Heart left ventricle (tissue), 16 donors: ENCODE data around the gene PMVK. TPM values are rescaled to one million over a fixed set of nuclear protein-coding genes. Genes with fewer than 3 reads are reported as not detected.

Experiments
- ATAC-seq, 4 donors: fragments of 200-7000 bp; cut with Tn5 transposase; one replicate each; pipeline ENCODE4 v1.9.1; 2020 to 2022; ENCODE audit warnings: moderate library complexity in 4 of 4, mild to moderate bottlenecking in 3 of 4, moderate number of reproducible peaks in 1 of 4
- DNase-seq, 5 donors: peaks; one replicate each; pipeline ENCODE4 v3.0.0-alpha.2; 2020
- H3K27ac ChIP-seq, 12 donors: fragments of 200-600 bp; sonication (generic) in 4 of 12; one replicate each; pipeline versions ENCODE4 v1.5.0 to v1.8.0; 2016 to 2022; ENCODE audit warnings: mild to moderate bottlenecking in 2 of 12
- H3K27me3 ChIP-seq, 9 donors: fragments of 200-600 bp; sonication (generic) in 2 of 9; one replicate each; pipeline versions ENCODE4 v1.5.1 to v1.8.0; 2016 to 2022; ENCODE audit warnings: mild to moderate bottlenecking in 3 of 9
- H3K36me3 ChIP-seq, 9 donors: fragments of 200-600 bp; sonication (generic) in 2 of 9; one replicate each; pipeline versions ENCODE4 v1.5.0 to v1.8.0; 2018 to 2022; ENCODE audit warnings: mild to moderate bottlenecking in 2 of 9
- H3K4me1 ChIP-seq, 12 donors: fragments of 200-600 bp; sonication (generic) in 4 of 12; one replicate each; pipeline versions ENCODE4 v1.5.0 to v1.8.0; 2016 to 2022; ENCODE audit warnings: mild to moderate bottlenecking in 3 of 12
- H3K4me3 ChIP-seq, 12 donors: fragments of 200-600 bp; sonication (generic) in 4 of 12; one replicate each; pipeline versions ENCODE4 v1.5.0 to v1.8.0; 2017 to 2022; ENCODE audit warnings: mild to moderate bottlenecking in 9 of 12, moderate library complexity in 4 of 12
- H3K9me3 ChIP-seq, 12 donors: fragments of 200-600 bp; sonication (generic) in 4 of 12; one replicate each; pipeline versions ENCODE4 v1.5.0 to v1.8.0; 2016 to 2022; ENCODE audit warnings: mild to moderate bottlenecking in 1 of 12
- POLR2A ChIP-seq, 2 donors: fragments of 450-650 bp; IDR thresholded peaks; one replicate each; pipeline ENCODE4 v1.6.1; 2017; ENCODE audit warnings: antibody characterized with exemption in 2 of 2, mild to moderate bottlenecking in 2 of 2, moderate library complexity in 2 of 2
- WGBS, 4 donors: extraction: QIAGEN DNeasy Blood & Tissue Kit in 2 of 4; methylation state at CpG; one replicate each; pipeline versions ENCODE4 v1.1.5 to v1.1.7; 2013 to 2018; 5-methylcytosine and 5-hydroxymethylcytosine counted together
- intact Hi-C, 10 donors: fragments of 100-400 bp; cut with DNase I; formaldehyde crosslinking; loops; one replicate each; pipeline versions ENCODE4 v1.11.1 to v1.14.2; 2022
- polyA plus RNA-seq, 2 donors: library from polyadenylated mRNA; stranded (reverse); fragments of 200-250 nt; gene quantifications; one replicate each; pipeline ENCODE4 v1.2.3, GENCODE V29; 2013
- total RNA-seq, 9 donors: library from RNA; depleted of rRNA in 2 of 9; stranded (reverse); fragments of >200 nt in 2 of 9; fragmentation: NEBNext Ultra II Directional in 3 of 9; extraction: Animal tissue kit (Norgen Biotek cat#: 25700) in 3 of 9; gene quantifications; one replicate each; pipeline versions ENCODE4 v1.1.0 to v1.2.4, GENCODE V29; 2016 to 2023
- TF ChIP-seq, protein P1 (sequence below), 12 donors: fragments of 200-600 bp; sonication (generic) in 4 of 12; IDR thresholded peaks; one replicate each; pipeline versions ENCODE4 v1.5.0 to v1.8.0; 2018 to 2022; ENCODE audit warnings: antibody characterized with exemption in 12 of 12, mild to moderate bottlenecking in 5 of 12
- donor health status: ischemic (EF 13 %, LVEDD 7.1; RV severe dilation, severe dysfunction).
- donor health status: healthy with polysubstance abuse.
- donor health status: DM: no; HTN: yes; CAD: no.
- donor health status: DM: no; HTN: no; CAD: no.
- donor health status: ischemic (EF 25% LVEDD 6.9; RV normal size, moderate dysfunction).
- donor health status: ischemic (EF 25% LVEDD 5.7; RV mildly dilated, moderate dysfunction).
- donor health status: healthy.
- donor health status: DM: yes; HTN: yes; CAD: no.
- donor health status: ischemic (EF 35%, LVEDD 5.7; RV mildly dilated, moderate dysfunction).
- donor health status: nonischemic (EF 11% LVEDD 7.7; RV severe dilation, severe dysfunction).
- donor health status: DM: yes; HTN: yes; CAD: no.
- donor health status: PGD.
- donor health status: ischemic (EF 29% LVEDD 5.4; RV normal size, mild dysfunction).
- donor health status: nonischemic (EF 23%, LVEDD 6.1; RV moderate dilation, normal function).

The PMVK gene
- total and polyA plus RNA-seq, 11 donors: 12.8 to 52.1 (median 39.1) TPM

DNA sequence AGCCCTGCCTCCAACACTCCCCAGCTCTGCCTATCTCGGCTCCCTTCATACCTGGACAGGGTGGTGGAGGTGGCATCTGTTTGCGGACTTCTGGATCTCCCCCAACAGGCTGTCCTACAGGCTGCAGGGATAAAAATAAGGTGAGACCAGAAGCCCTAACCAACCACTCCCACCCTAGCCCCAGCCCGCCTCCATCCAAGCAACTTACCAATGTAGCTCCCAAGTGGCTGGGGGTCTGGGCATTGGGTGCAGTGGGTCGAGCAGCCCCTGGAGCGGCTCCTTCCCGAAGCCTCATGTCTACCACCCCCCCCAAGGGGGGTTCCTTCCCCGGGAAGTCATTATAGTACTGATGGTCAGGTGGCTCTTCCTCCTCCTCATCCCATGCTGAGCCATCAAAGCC, 29.6 kb upstream of the PMVK start:
- intact Hi-C loops: loop anchor here in 6 of 10 donors (5.0 to 10.0 kb wide), 6 partner anchors 46 to 119 kb away; partner anchors contain the start of gene EFNA4 (in 1 of the 6)
- H3K4me3 ChIP-seq: no peak overlapping the region
- no peaks in the 10 kb centered on the region for H3K9me3 ChIP-seq
- H3K4me1 ChIP-seq: peaks cover 6 to 63% (median 39%) of the 10 kb centered on the region in 12 donors
- DNase-seq (peak in 1 of 5 donors; percentile 33), ATAC-seq (no peak)
- H3K36me3 ChIP-seq: peaks cover 0 to 68% (median 56%) of the 10 kb centered on the region in 9 donors
- peak overlapping the region in 2 of 12 donors; percentile 58 to 99 for H3K27ac ChIP-seq
- WGBS, 4 donors: 86 to 91% (median 87%) methylated on average over 7 of the region's 7 CpGs
- no peaks in the 10 kb centered on the region for H3K27me3 ChIP-seq
- TF ChIP-seq, protein P1, sequence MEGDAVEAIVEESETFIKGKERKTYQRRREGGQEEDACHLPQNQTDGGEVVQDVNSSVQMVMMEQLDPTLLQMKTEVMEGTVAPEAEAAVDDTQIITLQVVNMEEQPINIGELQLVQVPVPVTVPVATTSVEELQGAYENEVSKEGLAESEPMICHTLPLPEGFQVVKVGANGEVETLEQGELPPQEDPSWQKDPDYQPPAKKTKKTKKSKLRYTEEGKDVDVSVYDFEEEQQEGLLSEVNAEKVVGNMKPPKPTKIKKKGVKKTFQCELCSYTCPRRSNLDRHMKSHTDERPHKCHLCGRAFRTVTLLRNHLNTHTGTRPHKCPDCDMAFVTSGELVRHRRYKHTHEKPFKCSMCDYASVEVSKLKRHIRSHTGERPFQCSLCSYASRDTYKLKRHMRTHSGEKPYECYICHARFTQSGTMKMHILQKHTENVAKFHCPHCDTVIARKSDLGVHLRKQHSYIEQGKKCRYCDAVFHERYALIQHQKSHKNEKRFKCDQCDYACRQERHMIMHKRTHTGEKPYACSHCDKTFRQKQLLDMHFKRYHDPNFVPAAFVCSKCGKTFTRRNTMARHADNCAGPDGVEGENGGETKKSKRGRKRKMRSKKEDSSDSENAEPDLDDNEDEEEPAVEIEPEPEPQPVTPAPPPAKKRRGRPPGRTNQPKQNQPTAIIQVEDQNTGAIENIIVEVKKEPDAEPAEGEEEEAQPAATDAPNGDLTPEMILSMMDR (IDR thresholded peaks at IDR 0.05): no peak
- TF ChIP-seq POLR2A (IDR thresholded peaks at IDR 0.05): no peak

DNA sequence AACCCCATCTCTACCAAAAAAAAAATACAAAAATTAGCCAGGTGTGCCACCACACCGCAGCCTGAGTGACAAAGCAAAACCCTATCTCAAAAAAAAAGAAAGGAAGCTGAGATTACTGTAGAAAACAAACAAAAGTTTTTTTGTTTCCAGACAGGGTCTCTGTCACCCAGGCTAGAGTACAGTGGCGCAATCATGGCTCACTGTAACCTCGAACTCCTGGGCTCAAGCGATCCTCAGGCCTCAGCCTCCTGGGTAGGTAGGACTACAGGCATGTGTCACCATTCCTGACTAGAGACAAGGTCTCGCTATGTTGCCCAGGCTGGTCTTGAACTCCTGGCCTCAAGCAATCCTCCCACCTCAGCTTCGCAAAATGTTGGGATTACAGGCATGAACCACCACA, 27.8 kb upstream of the PMVK start:
- TF ChIP-seq, protein P1 (IDR thresholded peaks at IDR 0.05): no peak
- TF ChIP-seq POLR2A (IDR thresholded peaks at IDR 0.05): no peak
- Histone ChIP-seq H3K27me3 (no peaks in the 10 kb centered on the region), H3K36me3 (peaks cover 0 to 69% (median 60%) of the 10 kb centered on the region in 9 donors), H3K27ac (no peak overlapping the region), H3K9me3 (no peaks in the 10 kb centered on the region), H3K4me1 (peaks cover 0 to 58% (median 32%) of the 10 kb centered on the region in 12 donors), H3K4me3 (no peak overlapping the region)
- ATAC-seq (no peak), DNase-seq (peak in 1 of 5 donors; percentile 22)
- intact Hi-C loops: loop anchor here in 9 of 10 donors (5.0 to 10.0 kb wide), 7 partner anchors 33 to 120 kb away; partner anchors contain the start of genes EFNA4 (in 3 of the 9), ADAM15 (in 1 of the 9) and ZBTB7B (in 1 of the 9)
- 85 to 94% (median 92%) methylated on average over 6 of the region's 6 CpGs for WGBS, 4 donors

DNA sequence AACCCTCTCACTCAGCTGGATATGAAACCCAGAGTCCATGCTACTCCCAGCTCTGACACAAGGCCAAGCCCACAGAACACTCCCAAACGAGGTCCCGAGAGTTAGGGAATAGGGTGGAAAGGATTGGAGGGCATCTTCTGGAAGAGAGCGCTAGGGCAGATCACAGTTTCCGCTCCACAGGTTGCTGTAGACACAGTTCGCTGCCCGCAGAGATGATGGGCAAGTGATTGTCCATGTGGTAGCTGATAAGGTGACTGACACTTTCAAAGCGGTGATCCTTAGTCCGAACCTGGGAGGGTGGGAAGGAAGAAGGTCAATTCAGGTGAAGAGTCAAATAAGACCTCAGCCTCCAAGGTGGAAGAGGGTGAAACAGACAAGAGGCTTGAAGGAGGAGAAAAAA, 27.1 kb upstream of the PMVK start:
- no peaks in the 10 kb centered on the region for H3K9me3 ChIP-seq
- H3K4me3 ChIP-seq: no peak overlapping the region
- DNase-seq (peak in 1 of 5 donors; percentile 20), ATAC-seq (no peak)
- no peak overlapping the region for H3K27ac ChIP-seq
- peaks cover 3 to 72% (median 67%) of the 10 kb centered on the region in 9 donors for H3K36me3 ChIP-seq
- TF ChIP-seq, protein P1 (IDR thresholded peaks at IDR 0.05): no peak
- no peak for TF ChIP-seq POLR2A (IDR thresholded peaks at IDR 0.05)
- intact Hi-C loops: loop anchor here in 9 of 10 donors (5.0 to 10.0 kb wide), 7 partner anchors 34 to 121 kb away; partner anchors contain the start of genes EFNA4 (in 3 of the 9), ADAM15 (in 1 of the 9) and ZBTB7B (in 1 of the 9)
- no peaks in the 10 kb centered on the region for H3K27me3 ChIP-seq
- peaks cover 0 to 51% (median 29%) of the 10 kb centered on the region in 12 donors for H3K4me1 ChIP-seq
- 78 to 84% (median 81%) methylated on average over 8 of the region's 8 CpGs for WGBS, 4 donors

DNA sequence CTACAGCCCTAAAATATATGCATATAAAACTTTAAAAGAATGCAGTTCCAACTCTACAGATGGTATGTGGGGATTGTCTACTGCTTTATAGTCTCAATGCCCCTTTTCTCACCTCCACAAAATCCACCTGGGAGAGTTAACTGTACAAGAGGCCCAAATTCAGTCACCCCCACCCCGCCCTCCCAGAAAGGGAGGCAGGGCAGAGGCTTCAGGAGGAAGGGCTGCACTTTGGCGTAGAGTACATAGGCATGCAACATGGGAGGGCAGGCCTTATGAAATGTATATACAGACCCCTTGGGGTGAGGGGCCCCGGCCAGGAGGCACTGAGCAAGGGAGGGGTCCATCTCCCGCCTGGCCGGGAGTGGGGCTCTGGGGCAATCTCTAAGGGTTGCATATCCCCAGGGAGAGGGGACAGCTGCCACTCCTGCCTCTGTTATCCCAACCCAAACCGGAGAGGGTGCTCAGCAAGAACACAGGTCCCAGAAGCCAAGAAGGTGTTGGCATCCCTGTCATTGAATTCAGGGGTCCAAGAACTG, 26.3 kb upstream of the PMVK start:
- TF ChIP-seq, protein P1 (IDR thresholded peaks at IDR 0.05): no peak
- TF ChIP-seq POLR2A (IDR thresholded peaks at IDR 0.05): no peak
- peak overlapping the region in 11 of 12 donors; percentile 97 to 100 (median 99) for H3K27ac ChIP-seq
- H3K4me1 ChIP-seq: peaks cover 0 to 45% (median 27%) of the 10 kb centered on the region in 12 donors
- 58 to 73% (median 65%) methylated on average over 6 of the region's 6 CpGs for WGBS, 4 donors
- H3K9me3 ChIP-seq: no peaks in the 10 kb centered on the region
- no peak for ATAC-seq
- H3K4me3 ChIP-seq: peak overlapping the region in 10 of 12 donors; percentile 80 to 99 (median 89)
- DNase-seq: peak in 2 of 5 donors; percentile 19 to 37
- intact Hi-C loops: loop anchor here in 9 of 10 donors (5.0 to 10.0 kb wide), 7 partner anchors 34 to 122 kb away; partner anchors contain the start of genes EFNA4 (in 3 of the 9), ADAM15 (in 1 of the 9) and ZBTB7B (in 1 of the 9)
- H3K27me3 ChIP-seq: no peaks in the 10 kb centered on the region
- H3K36me3 ChIP-seq: peaks cover 4 to 73% (median 63%) of the 10 kb centered on the region in 9 donors
